Vagina (tissue), 2 donors: ENCODE data around the gene UBE2G2. TPM values are rescaled to one million over a fixed set of nuclear protein-coding genes. Genes with fewer than 3 reads are reported as not detected.

Source experiments
- DNase-seq, 2 donors: peaks; one replicate each; pipeline ENCODE4 v3.0.0-alpha.2; 2017; ENCODE audit errors: extremely low spot score in 2 of 2
- H3K27ac ChIP-seq: fragments of 200-600 bp; sonication (generic); one replicate; pipeline ENCODE4 v1.5.1; 2019
- H3K27me3 ChIP-seq: fragments of 200-600 bp; sonication (generic); one replicate; pipeline ENCODE4 v1.5.1; 2019
- H3K36me3 ChIP-seq, 2 donors: fragments of 200-600 bp; sonication (generic); one replicate each; pipeline ENCODE4 v1.5.1; 2017 to 2019
- H3K4me1 ChIP-seq: fragments of 200-600 bp; sonication (generic); one replicate; pipeline ENCODE4 v1.5.1; 2019
- H3K4me3 ChIP-seq, 2 donors: fragments of 200-600 bp; sonication (generic); 1 replicate in 1 of 2; 2 replicates in 1 of 2; pipeline ENCODE4 v1.5.1; 2016 to 2019
- H3K9me3 ChIP-seq: fragments of 200-600 bp; sonication (generic); one replicate; pipeline ENCODE4 v1.5.1; 2019
- CTCF ChIP-seq, 3 experiments: fragments of 450-650 bp in 2 of 3; fragments of 200-600 bp in 1 of 3; sonication (generic) in 1 of 3; IDR thresholded peaks; one replicate each; pipeline ENCODE4 v1.5.1; 2017 to 2019; ENCODE audit warnings: antibody characterized with exemption in 3 of 3, mild to moderate bottlenecking in 2 of 3, moderate library complexity in 2 of 3
- POLR2A ChIP-seq, 2 donors: fragments of 450-650 bp; IDR thresholded peaks; one replicate each; pipeline ENCODE4 v1.6.1; 2017; ENCODE audit warnings: antibody characterized with exemption in 2 of 2, mild to moderate bottlenecking in 2 of 2, moderate library complexity in 2 of 2
- POLR2AphosphoS5 ChIP-seq, 2 donors: sonication (generic); formaldehyde crosslinking; IDR thresholded peaks; one replicate each; pipeline ENCODE4 v1.9.0; 2017; ENCODE audit warnings: antibody characterized with exemption in 2 of 2, mild to moderate bottlenecking in 2 of 2, low read depth in 1 of 2; ENCODE audit not compliant: insufficient read depth in 1 of 2
- intact Hi-C: fragments of 100-400 bp; cut with DNase I; formaldehyde crosslinking; loops from one replicate; pipeline ENCODE4 v1.15.1; 2023
- total RNA-seq: library from RNA; depleted of rRNA; stranded (reverse); fragments of >200 nt; gene quantifications from one replicate; pipeline ENCODE4 v1.2.3, GENCODE V29; 2016

The UBE2G2 gene
- total RNA-seq, 1 donor from 2014 or later = 96.5 TPM

GRCh38 chr21:44758781-44759627 is 42.6 kb downstream of the UBE2G2 start:
- H3K36me3 ChIP-seq = no peaks in the 10 kb centered on the region
- H3K27ac ChIP-seq = no peak overlapping the region
- TF ChIP-seq POLR2AphosphoS5 (IDR thresholded peaks at IDR 0.05; ENCODE audit: insufficient read depth in 1 of 2, low read depth in 1 of 2) (no peak), CTCF (IDR thresholded peaks at IDR 0.05) (no peak), POLR2A (IDR thresholded peaks at IDR 0.05) (no peak)
- intact Hi-C loops = no loop called here
- H3K4me3 ChIP-seq = no peak overlapping the region
- no peak for DNase-seq
- no peaks in the 10 kb centered on the region for H3K27me3 ChIP-seq
- H3K4me1 ChIP-seq = no peaks in the 10 kb centered on the region
- no peaks in the 10 kb centered on the region for H3K9me3 ChIP-seq

- intact Hi-C loops = no loop called here
- no peak for DNase-seq
Observed at GRCh38 chr21:44758141-44758561, 43.5 kb downstream of the UBE2G2 start.

GRCh38 chr21:44757731-44758130 is 43.9 kb downstream of the UBE2G2 start:
- Histone ChIP-seq H3K4me3 (no peak overlapping the region), H3K27me3 (no peaks in the 10 kb centered on the region), H3K9me3 (no peaks in the 10 kb centered on the region), H3K27ac (no peak overlapping the region), H3K36me3 (no peaks in the 10 kb centered on the region), H3K4me1 (peaks cover 5% of the 10 kb centered on the region)
- DNase-seq = no peak
- intact Hi-C loops = no loop called here
- no peak for TF ChIP-seq POLR2AphosphoS5 (IDR thresholded peaks at IDR 0.05; ENCODE audit: insufficient read depth in 1 of 2, low read depth in 1 of 2)
- no peak for TF ChIP-seq POLR2A (IDR thresholded peaks at IDR 0.05)
- no peak for TF ChIP-seq CTCF (IDR thresholded peaks at IDR 0.05)

More at GRCh38 chr21:44758141-44758561, 43.5 kb downstream of the UBE2G2 start:
- Histone ChIP-seq H3K27ac (no peak overlapping the region), H3K36me3 (no peaks in the 10 kb centered on the region), H3K4me3 (no peak overlapping the region), H3K27me3 (no peaks in the 10 kb centered on the region), H3K4me1 (peaks cover 4% of the 10 kb centered on the region), H3K9me3 (no peaks in the 10 kb centered on the region)
- no peak for TF ChIP-seq POLR2A (IDR thresholded peaks at IDR 0.05)
- no peak for TF ChIP-seq POLR2AphosphoS5 (IDR thresholded peaks at IDR 0.05; ENCODE audit: insufficient read depth in 1 of 2, low read depth in 1 of 2)

- Histone ChIP-seq H3K4me3 (no peak overlapping the region), H3K4me1 (peaks cover 13% of the 10 kb centered on the region), H3K9me3 (no peaks in the 10 kb centered on the region), H3K27ac (no peak overlapping the region), H3K36me3 (no peaks in the 10 kb centered on the region), H3K27me3 (no peaks in the 10 kb centered on the region)
- intact Hi-C loops = no loop called here
- TF ChIP-seq POLR2AphosphoS5 (IDR thresholded peaks at IDR 0.05; ENCODE audit: insufficient read depth in 1 of 2, low read depth in 1 of 2) = no peak
- DNase-seq = no peak
Observed at GRCh38 chr21:44756423-44757185, 45.0 kb downstream of the UBE2G2 start.

GRCh38 chr21:44755227-44755626 is 46.4 kb downstream of the UBE2G2 start:
- Histone ChIP-seq H3K9me3 (no peaks in the 10 kb centered on the region), H3K27me3 (no peaks in the 10 kb centered on the region), H3K27ac (no peak overlapping the region), H3K4me3 (no peak overlapping the region), H3K36me3 (no peaks in the 10 kb centered on the region), H3K4me1 (peaks cover 13% of the 10 kb centered on the region)
- intact Hi-C loops = no loop called here
- DNase-seq = no peak
- no peak for TF ChIP-seq POLR2A (IDR thresholded peaks at IDR 0.05)
- TF ChIP-seq CTCF (IDR thresholded peaks at IDR 0.05) = no peak
- TF ChIP-seq POLR2AphosphoS5 (IDR thresholded peaks at IDR 0.05; ENCODE audit: insufficient read depth in 1 of 2, low read depth in 1 of 2) = no peak
